ENCODE results near the gene DNHD1.
A peak's percentile ranks its signal among the peaks of the same experiment; 100 is the strongest.

DNHD1 gene

DNA sequence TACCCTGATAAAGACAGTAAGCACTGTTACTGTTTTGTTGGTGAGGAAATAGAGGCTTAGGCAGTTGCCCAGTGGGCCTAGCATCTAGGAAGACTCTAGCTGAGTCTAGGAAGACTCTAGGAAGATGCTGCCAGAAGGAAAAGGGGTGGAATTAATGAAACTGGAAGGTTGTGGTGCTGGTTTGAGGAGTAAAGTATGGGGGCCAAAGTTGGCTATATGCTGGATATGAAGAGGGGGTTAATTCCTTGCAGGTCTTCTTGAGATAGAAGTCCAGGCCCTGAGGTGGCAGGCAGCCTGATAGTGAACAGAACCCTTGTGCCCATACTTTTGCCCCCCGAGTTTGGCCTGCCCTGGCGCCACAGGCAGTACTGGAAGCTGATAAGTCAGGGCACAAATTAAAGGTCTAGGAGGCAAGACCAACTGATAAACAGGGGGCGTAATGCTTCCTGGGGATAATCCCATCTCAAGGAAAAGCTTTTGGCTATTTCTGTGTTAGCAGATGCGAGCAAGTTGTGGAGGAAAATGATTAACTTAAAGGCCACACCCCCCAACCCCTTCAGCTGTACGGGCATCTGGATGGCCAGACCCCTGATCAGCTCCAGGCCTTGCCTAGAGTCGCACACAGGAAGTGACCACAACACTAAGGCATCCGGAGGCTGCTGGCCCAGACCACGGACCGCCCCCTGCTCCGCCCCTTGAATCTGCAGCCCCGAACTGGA is 109.5 kb downstream of the DNHD1 start:
- Mint-ChIP-seq H3K4me1 (peaks cover 22% of the 10 kb centered on the region), H3K27ac (no peak overlapping the region), H3K27me3 (no peaks in the 10 kb centered on the region), H3K36me3 (peaks cover 56% of the 10 kb centered on the region), H3K9me3 (no peaks in the 10 kb centered on the region), H3K4me3 (no peak overlapping the region)
- CTCF ChIA-PET = interaction anchor here (1.5 to 7.2 kb wide), 3 partner anchors 12 to 76 kb away, joined by 4 to 66 read pairs (median 7); partner anchors contain the start of genes MRPL17 and TPP1
- DNase-seq = peak; percentile 73

DNA sequence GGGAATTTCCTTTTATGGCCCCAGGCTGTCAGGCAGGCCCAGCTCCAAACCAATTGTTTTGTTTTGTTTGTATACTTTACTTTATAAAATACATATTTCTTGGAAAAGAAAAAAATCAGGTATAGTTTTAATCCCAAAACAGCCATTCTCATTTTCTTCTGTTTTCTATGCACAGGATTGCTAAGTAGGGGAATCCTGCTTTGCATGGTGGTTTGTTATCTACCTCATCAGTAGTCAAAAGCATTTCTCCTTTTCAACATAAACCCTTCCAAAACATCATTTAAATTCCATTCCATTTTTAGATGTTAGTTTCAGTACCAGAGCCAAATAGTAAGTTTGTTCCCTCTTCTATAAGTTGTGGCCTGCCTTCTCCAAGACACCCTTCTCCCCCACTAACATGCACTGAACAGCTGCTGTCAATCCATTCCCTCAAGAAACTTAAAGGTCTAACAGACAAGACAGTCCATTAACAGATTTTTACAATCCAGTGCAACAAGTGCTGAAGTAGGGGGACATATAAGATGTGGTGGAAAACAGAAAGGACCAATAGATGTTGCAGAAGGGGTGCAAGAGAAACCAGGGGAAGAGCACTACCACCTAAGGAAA is 110.2 kb downstream of the DNHD1 start:
- CTCF ChIA-PET = interaction anchor here (1.5 to 7.2 kb wide), 3 partner anchors 11 to 76 kb away, joined by 4 to 66 read pairs (median 7); partner anchors contain the start of genes MRPL17 and TPP1
- H3K4me1 Mint-ChIP-seq = peaks cover 22% of the 10 kb centered on the region
- peak; percentile 4 for DNase-seq
- peak overlapping the region; percentile 80 for H3K27ac Mint-ChIP-seq
- peak overlapping the region; percentile 46 for H3K4me3 Mint-ChIP-seq
- no peaks in the 10 kb centered on the region for H3K9me3 Mint-ChIP-seq
- peaks cover 54% of the 10 kb centered on the region for H3K36me3 Mint-ChIP-seq
- no peaks in the 10 kb centered on the region for H3K27me3 Mint-ChIP-seq

DNA sequence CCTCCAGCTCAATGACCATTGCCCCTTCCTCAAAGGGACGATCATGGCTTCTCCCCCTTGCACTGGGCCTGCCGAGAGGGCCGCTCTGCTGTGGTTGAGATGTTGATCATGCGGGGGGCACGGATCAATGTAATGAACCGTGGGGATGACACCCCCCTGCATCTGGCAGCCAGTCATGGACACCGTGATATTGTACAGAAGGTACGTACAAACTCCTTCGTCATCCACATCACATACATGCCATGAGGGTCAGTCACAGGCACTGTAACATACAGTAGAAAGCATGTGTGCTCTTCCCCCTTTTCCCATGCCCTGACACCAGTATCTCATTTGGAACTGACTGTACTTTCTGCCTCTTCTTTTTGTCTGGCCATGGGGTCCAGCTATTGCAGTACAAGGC is 110.9 kb downstream of the DNHD1 start:
- peak; percentile 1 for DNase-seq
- Mint-ChIP-seq H3K27ac (peak overlapping the region; percentile 80), H3K27me3 (no peaks in the 10 kb centered on the region), H3K4me1 (peaks cover 22% of the 10 kb centered on the region), H3K9me3 (no peaks in the 10 kb centered on the region), H3K4me3 (no peak overlapping the region), H3K36me3 (peaks cover 51% of the 10 kb centered on the region)
- CTCF ChIA-PET = interaction anchor here (1.5 to 7.2 kb wide), 2 partner anchors 74 to 76 kb away, joined by 4 to 66 read pairs; partner anchors contain the start of gene MRPL17

DNA sequence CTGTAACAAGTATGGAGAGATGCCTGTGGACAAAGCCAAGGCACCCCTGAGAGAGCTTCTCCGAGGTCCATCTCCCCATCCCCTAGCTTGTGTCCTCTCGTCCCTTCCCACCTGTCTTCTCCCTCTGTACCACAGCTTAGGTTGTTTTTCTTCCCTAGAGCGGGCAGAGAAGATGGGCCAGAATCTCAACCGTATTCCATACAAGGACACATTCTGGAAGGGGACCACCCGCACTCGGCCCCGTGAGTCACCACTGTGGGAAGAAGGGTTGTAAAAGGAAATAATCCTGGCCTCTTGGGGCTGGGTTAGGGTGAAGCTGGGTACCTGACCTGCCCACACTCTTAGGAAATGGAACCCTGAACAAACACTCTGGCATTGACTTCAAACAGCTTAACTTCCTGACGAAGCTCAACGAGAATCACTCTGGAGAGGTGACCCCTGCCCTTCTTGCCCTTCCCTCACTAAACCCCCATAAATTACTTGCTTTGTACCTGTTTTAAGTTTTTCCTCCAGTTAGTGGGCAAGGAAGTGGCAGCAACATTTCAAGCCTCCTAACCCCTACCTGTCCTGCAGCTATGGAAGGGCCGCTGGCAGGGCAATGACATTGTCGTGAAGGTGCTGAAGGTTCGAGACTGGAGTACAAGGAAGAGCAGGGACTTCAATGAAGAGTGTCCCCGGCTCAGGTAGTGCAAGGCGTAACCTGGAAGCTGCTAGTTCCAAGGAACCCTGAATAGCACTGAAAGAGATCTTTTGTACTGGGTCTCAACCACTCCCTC is 111.8 kb downstream of the DNHD1 start:
- H3K4me1 Mint-ChIP-seq = peaks cover 22% of the 10 kb centered on the region
- H3K27ac Mint-ChIP-seq = peak overlapping the region; percentile 80
- no peaks in the 10 kb centered on the region for H3K9me3 Mint-ChIP-seq
- DNase-seq = peak; percentile 13
- peaks cover 51% of the 10 kb centered on the region for H3K36me3 Mint-ChIP-seq
- H3K27me3 Mint-ChIP-seq = no peaks in the 10 kb centered on the region
- CTCF ChIA-PET = interaction anchor here (1.1 to 7.2 kb wide), 2 partner anchors 59 to 73 kb away, joined by 3 to 66 read pairs; partner anchors contain the start of gene MRPL17
- no peak overlapping the region for H3K4me3 Mint-ChIP-seq

DNA sequence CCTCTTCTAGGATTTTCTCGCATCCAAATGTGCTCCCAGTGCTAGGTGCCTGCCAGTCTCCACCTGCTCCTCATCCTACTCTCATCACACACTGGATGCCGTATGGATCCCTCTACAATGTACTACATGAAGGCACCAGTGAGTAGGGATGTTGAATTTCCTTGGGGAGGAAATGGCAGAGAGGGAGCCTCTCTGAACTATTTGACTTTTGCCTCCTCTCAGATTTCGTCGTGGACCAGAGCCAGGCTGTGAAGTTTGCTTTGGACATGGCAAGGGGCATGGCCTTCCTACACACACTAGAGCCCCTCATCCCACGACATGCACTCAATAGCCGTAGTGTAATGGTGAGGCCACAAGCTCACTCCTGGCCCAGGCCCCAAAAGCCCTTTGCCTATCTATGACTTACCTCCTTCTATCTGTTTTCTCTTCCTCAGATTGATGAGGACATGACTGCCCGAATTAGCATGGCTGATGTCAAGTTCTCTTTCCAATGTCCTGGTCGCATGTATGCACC is 112.5 kb downstream of the DNHD1 start:
- H3K36me3 Mint-ChIP-seq = peaks cover 52% of the 10 kb centered on the region
- CTCF ChIA-PET = interaction anchor here (1.1 kb wide), 1 partner anchor 58 kb away, joined by 3 read pairs; no protein-coding TSS in a partner anchor
- H3K27me3 Mint-ChIP-seq = no peaks in the 10 kb centered on the region
- H3K9me3 Mint-ChIP-seq = no peaks in the 10 kb centered on the region
- H3K4me3 Mint-ChIP-seq = no peak overlapping the region
- no peak overlapping the region for H3K27ac Mint-ChIP-seq
- DNase-seq = peak; percentile 18
- peaks cover 22% of the 10 kb centered on the region for H3K4me1 Mint-ChIP-seq

DNA sequence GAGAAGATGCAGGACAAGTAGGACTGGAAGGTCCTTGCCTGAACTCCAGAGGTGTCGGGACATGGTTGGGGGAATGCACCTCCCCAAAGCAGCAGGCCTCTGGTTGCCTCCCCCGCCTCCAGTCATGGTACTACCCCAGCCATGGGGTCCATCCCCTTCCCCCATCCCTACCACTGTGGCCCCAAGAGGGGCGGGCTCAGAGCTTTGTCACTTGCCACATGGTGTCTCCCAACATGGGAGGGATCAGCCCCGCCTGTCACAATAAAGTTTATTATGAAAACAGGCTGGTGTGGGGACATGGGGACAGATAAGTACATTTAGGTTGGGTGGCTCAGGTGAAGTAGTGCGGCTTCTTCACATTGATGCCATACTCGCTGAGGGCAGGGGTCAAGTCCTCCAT is 113.5 kb downstream of the DNHD1 start:
- DNase-seq = peak; percentile 19
- peak overlapping the region; percentile 85 for H3K4me3 Mint-ChIP-seq
- peak overlapping the region; percentile 90 for H3K27ac Mint-ChIP-seq
- H3K36me3 Mint-ChIP-seq = peaks cover 61% of the 10 kb centered on the region
- H3K9me3 Mint-ChIP-seq = no peaks in the 10 kb centered on the region
- no peaks in the 10 kb centered on the region for H3K27me3 Mint-ChIP-seq
- CTCF ChIA-PET = no interaction called here
- H3K4me1 Mint-ChIP-seq = peaks cover 22% of the 10 kb centered on the region

DNA sequence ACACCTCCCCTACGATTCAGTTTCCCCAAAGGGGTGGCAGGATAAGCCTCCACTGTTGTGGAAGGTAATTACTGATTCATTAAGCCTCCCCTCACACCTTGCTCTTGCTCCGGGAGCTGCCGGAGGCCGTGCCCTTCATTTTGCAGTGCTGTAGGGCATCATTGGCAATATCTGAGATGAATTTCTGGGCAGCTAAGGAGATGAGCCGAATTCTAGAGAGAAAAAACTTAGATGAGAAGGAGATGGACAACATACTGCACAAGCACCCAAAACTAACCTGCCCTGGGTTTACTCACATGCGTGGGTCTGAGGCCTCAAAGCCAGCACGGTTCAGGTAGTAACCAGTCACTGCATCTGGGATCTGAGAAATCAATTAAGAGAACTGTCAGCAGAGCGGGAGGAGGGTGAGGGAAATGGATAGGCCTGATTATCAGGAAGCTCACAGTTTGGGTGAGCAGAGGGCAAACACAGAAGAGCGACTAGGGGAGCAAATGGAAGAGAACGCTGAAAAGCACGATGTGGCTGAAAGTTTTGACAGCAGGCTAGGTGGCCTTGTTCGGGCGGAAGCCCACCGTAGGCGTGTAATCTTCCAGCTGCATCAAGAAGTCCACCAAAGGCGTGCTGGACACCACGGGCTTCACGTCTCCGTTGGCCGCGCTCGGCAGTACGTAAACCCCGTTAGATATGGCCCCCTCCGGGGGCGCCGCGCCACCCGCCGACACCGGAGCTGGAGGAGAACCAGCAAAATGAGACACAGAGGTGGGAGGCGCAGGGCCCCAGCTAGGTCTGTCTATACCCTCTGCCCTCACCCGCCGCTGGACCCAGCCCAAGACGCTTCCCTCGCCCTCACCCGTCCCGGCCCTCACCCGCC is 114.2 kb downstream of the DNHD1 start:
- H3K36me3 Mint-ChIP-seq = peaks cover 62% of the 10 kb centered on the region
- H3K4me3 Mint-ChIP-seq = peak overlapping the region; percentile 85
- DNase-seq = peak; percentile 51
- H3K4me1 Mint-ChIP-seq = peaks cover 22% of the 10 kb centered on the region
- CTCF ChIA-PET = interaction anchor here (1.1 to 3.0 kb wide), 6 partner anchors 7 to 80 kb away, joined by 3 to 14 read pairs (median 6); partner anchors contain the start of genes ILK and MRPL17
- no peaks in the 10 kb centered on the region for H3K9me3 Mint-ChIP-seq
- H3K27me3 Mint-ChIP-seq = no peaks in the 10 kb centered on the region
- H3K27ac Mint-ChIP-seq = peak overlapping the region; percentile 90

DNA sequence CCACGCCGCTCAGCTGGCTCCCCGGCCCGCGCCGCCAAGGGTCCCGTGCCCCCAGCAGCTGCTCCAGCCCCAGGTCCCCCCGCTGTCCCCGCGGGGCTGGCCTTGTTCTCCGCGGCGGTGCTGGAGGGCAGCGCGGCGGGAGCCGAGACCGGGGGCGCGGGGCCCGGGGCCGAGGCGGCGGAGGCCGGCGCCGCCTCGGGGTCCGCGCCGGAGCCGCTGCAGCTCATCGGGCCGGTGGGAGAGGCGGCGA is 114.8 kb downstream of the DNHD1 start:
- Mint-ChIP-seq H3K4me1 (peaks cover 22% of the 10 kb centered on the region), H3K36me3 (peaks cover 65% of the 10 kb centered on the region), H3K4me3 (peak overlapping the region; percentile 85), H3K27me3 (no peaks in the 10 kb centered on the region), H3K9me3 (no peaks in the 10 kb centered on the region), H3K27ac (peak overlapping the region; percentile 90)
- CTCF ChIA-PET = interaction anchor here (0.8 to 3.0 kb wide), 8 partner anchors 8 to 81 kb away, joined by 3 to 14 read pairs (median 5); partner anchors contain the start of genes ILK and MRPL17
- no peak for DNase-seq

DNA sequence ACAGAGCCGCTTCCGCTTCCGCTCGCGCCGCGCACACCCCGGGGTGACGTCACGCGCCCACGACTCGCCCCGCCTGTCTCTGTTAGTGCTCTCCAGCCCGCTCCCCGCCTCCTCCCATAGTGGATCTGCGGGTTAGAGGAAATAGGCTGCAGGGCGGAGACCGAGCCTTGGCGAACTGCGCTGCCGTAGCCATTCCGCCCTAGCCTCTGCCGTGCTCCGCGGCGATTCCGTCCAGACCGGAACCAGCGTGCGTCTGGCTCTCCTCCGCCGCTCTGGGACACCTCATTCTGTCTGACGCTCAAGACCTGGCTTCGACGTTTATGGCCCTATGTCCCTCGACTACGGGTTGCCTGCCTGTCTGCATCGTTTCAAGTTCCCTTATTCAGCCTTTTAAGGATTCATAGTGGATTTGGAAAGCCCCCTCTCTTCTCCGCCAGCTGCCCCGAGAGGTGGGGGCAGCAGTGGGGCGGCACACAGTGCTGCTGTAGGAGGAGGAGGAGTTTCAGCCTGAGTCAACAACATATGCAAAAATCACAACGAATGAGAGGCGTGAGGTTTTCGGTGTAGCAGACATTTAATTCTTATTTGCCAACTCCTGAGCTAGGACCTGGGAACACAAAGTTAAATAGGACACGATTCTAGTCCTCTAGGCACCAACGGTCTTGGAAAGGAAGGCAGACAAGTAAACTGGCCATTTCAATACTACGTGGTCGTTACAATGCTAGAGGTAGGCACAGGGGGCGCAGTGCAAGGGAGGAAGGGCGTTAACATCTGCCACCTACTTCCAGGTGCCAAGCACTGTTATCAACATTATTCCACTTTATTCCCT is 115.3 kb downstream of the DNHD1 start, which contains the start of gene TAF10:
Gene TAF10 (minus strand): TSS at position 4 of the 829 bp plus-strand sequence. CDS start 27 bp downstream, outside the sequence.
- Mint-ChIP-seq H3K36me3 (peaks cover 63% of the 10 kb centered on the region), H3K27ac (peak within 1 kb of the TSS; percentile 90), H3K27me3 (no peaks in the 10 kb centered on the region), H3K9me3 (no peaks in the 10 kb centered on the region), H3K4me3 (peak within 1 kb of the TSS; percentile 85), H3K4me1 (peaks cover 22% of the 10 kb centered on the region)
- DNase-seq = peak; percentile 97
- CTCF ChIA-PET = interaction anchor here (0.7 to 3.0 kb wide), 13 partner anchors 8 to 81 kb away, joined by 3 to 14 read pairs (median 4); partner anchors contain the start of genes ILK and MRPL17

DNA sequence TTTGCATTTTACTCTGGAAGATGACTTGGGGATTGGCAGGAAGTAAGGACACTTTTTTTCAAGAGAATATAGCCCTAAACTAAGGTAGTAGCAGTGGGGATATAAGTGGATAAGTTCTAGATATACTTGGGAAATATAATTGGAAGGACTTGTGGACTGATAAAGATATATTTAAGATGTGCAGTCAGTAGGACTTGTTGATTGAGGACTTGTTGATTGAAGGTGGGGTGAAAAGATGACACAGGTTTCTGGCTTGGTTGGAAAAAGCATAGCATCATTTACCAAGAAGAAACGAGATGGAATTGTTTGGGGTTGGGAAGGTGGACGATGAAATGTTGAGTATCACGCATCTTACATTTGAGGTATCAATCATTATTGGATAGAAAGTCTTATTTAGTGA is 116.4 kb downstream of the DNHD1 start:
- Mint-ChIP-seq H3K36me3 (peaks cover 53% of the 10 kb centered on the region), H3K9me3 (no peaks in the 10 kb centered on the region), H3K27ac (no peak overlapping the region), H3K27me3 (no peaks in the 10 kb centered on the region), H3K4me1 (peaks cover 22% of the 10 kb centered on the region), H3K4me3 (no peak overlapping the region)
- DNase-seq = no peak
- CTCF ChIA-PET = interaction anchor here (0.8 to 3.0 kb wide), 7 partner anchors 8 to 82 kb away, joined by 3 to 14 read pairs (median 4); partner anchors contain the start of genes ILK and MRPL17

DNA sequence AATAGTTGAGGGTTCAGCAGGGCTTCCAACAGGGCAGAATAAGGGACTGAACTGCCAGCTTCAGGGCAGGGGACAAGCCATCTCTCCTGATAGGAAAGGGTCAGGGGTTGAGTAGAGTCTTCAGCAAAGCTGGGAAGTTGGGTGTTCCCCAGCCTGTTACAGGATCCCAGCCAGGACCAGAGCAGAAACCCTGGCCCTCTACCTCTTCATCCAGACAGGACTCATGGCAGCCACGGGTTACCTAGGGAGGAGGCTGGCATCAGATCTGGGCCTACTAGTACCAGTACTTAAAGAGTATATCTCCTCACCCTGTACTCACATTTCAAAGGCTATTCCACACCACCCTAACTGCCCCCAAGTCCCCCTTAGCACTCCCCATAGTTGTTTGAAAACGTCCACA is 117.4 kb downstream of the DNHD1 start:
- Mint-ChIP-seq H3K9me3 (no peaks in the 10 kb centered on the region), H3K4me1 (peaks cover 21% of the 10 kb centered on the region), H3K27me3 (no peaks in the 10 kb centered on the region), H3K36me3 (peaks cover 43% of the 10 kb centered on the region), H3K27ac (no peak overlapping the region), H3K4me3 (no peak overlapping the region)
- CTCF ChIA-PET = interaction anchor here (3.0 kb wide), 1 partner anchor 10 kb away, joined by 13 read pairs; the partner anchor contains the start of gene ILK
- peak; percentile 19 for DNase-seq

DNA sequence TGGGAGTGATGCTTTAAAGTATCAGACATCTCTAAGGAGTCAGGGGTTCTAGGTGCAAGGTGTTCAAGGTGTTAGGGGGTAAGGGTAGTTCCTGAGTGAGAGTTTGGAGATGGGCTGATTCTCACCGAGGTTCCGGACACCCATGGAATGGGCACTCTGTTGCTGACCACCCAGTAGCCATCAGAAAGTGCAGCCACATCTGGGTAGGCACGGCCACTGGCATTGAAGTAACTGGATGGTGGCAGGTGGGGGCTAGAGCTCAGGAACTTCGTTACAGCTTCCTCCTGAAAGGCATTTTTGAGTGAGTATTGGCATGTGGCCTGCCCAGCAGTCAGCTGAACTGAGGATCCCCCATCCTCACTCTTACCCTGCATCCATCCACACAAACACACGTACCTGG is 118.0 kb downstream of the DNHD1 start:
- Mint-ChIP-seq H3K27ac (no peak overlapping the region), H3K36me3 (peaks cover 37% of the 10 kb centered on the region), H3K4me1 (peaks cover 15% of the 10 kb centered on the region), H3K9me3 (no peaks in the 10 kb centered on the region), H3K27me3 (no peaks in the 10 kb centered on the region), H3K4me3 (no peak overlapping the region)
- CTCF ChIA-PET = no interaction called here
- DNase-seq = peak; percentile 19
